Tibial nerve (tissue), 4 donors: Measurements from ENCODE around the gene ERMP1. TPM values are rescaled to one million over a fixed set of nuclear protein-coding genes. Genes with fewer than 3 reads are reported as not detected.

Experiments
- DNase-seq, 2 donors: peaks; one replicate each; pipeline ENCODE4 v3.0.0-alpha.2; 2019; ENCODE audit warnings: low spot score in 2 of 2
- H3K27ac ChIP-seq, 4 donors: fragments of 200-600 bp; sonication (generic) in 3 of 4; one replicate each; pipeline ENCODE4 v1.5.1; 2017 to 2019; ENCODE audit warnings: mild to moderate bottlenecking in 1 of 4
- H3K27me3 ChIP-seq, 2 donors: fragments of 200-600 bp; sonication (generic) in 1 of 2; one replicate each; pipeline versions ENCODE4 v1.5.1 to v1.6.0; 2017 to 2019
- H3K36me3 ChIP-seq, 3 donors: fragments of 200-600 bp; sonication (generic); one replicate each; pipeline ENCODE4 v1.5.1; 2018 to 2019
- H3K4me1 ChIP-seq, 4 donors: fragments of 200-600 bp; sonication (generic) in 3 of 4; one replicate each; pipeline ENCODE4 v1.5.1; 2017 to 2019
- H3K4me3 ChIP-seq, 4 donors: fragments of 200-600 bp; sonication (generic) in 3 of 4; one replicate each; pipeline ENCODE4 v1.5.1; 2017 to 2019; ENCODE audit warnings: mild to moderate bottlenecking in 1 of 4, moderate library complexity in 1 of 4
- H3K9me3 ChIP-seq, 4 donors: fragments of 200-600 bp; sonication (generic) in 3 of 4; one replicate each; pipeline ENCODE4 v1.5.1; 2017 to 2019
- CTCF ChIP-seq, 5 experiments: fragments of 200-600 bp in 3 of 5; fragments of 450-650 bp in 2 of 5; sonication (generic) in 3 of 5; IDR thresholded peaks; one replicate each; pipeline ENCODE4 v1.5.1; 2016 to 2019; ENCODE audit warnings: antibody characterized with exemption in 5 of 5, mild to moderate bottlenecking in 3 of 5, moderate library complexity in 2 of 5
- EP300 ChIP-seq, 2 donors: sonication (generic); formaldehyde crosslinking; IDR thresholded peaks; one replicate each; pipeline ENCODE4 v1.6.1; 2017; ENCODE audit warnings: antibody characterized with exemption in 2 of 2, mild to moderate bottlenecking in 1 of 2
- POLR2A ChIP-seq, 2 donors: fragments of 450-650 bp; IDR thresholded peaks; one replicate each; pipeline ENCODE4 v1.6.1; 2017; ENCODE audit warnings: antibody characterized with exemption in 2 of 2, mild to moderate bottlenecking in 2 of 2, moderate library complexity in 2 of 2
- WGBS, 2 donors: methylation state at CpG; one replicate each; pipeline ENCODE4 v1.1.5; 2018; 5-methylcytosine and 5-hydroxymethylcytosine counted together
- total RNA-seq, 4 donors: library from RNA; depleted of rRNA; stranded (reverse); fragments of >200 nt; gene quantifications; one replicate each; pipeline ENCODE4 v1.1.0, GENCODE V29; 2016

Gene ERMP1
- total RNA-seq, 4 donors from 2014 or later: 11.1 to 17.5 (median 13.6) TPM

- 92 to 96% methylated on average over 1 of the region's 1 CpG for WGBS, 2 donors
- TF ChIP-seq POLR2A (IDR thresholded peaks at IDR 0.05) (no peak), EP300 (IDR thresholded peaks at IDR 0.05) (no peak), CTCF (IDR thresholded peaks at IDR 0.05) (no peak)
- H3K4me1 ChIP-seq: no peaks in the 10 kb centered on the region
- no peaks in the 10 kb centered on the region for H3K27me3 ChIP-seq
- peaks cover 0 to 100% (median 4%) of the 10 kb centered on the region in 3 donors for H3K36me3 ChIP-seq
- H3K9me3 ChIP-seq: peaks cover 0 to 60% (median 17%) of the 10 kb centered on the region in 4 donors
- no peak overlapping the region for H3K4me3 ChIP-seq
- H3K27ac ChIP-seq: no peak overlapping the region
- DNase-seq: no peak
Observed at GRCh38 chr9:5778805-5779204, 54.1 kb downstream of the ERMP1 start.

GRCh38 chr9:5773324-5773999, 59.5 kb downstream of the ERMP1 start:
- Histone ChIP-seq H3K27ac (no peak overlapping the region), H3K9me3 (peaks cover 0 to 15% (median 5%) of the 10 kb centered on the region in 4 donors), H3K4me1 (no peaks in the 10 kb centered on the region), H3K27me3 (no peaks in the 10 kb centered on the region), H3K36me3 (peaks cover 0 to 100% (median 0%) of the 10 kb centered on the region in 3 donors), H3K4me3 (no peak overlapping the region)
- no peak for DNase-seq
- WGBS, 2 donors: 85 to 89% methylated on average over 3 of the region's 3 CpGs
- TF ChIP-seq EP300 (IDR thresholded peaks at IDR 0.05) (no peak), CTCF (IDR thresholded peaks at IDR 0.05) (no peak), POLR2A (IDR thresholded peaks at IDR 0.05) (no peak)

GRCh38 chr9:5767968-5768932, 64.7 kb downstream of the ERMP1 start:
- Histone ChIP-seq H3K4me1 (no peaks in the 10 kb centered on the region), H3K4me3 (no peak overlapping the region), H3K36me3 (peaks cover 0 to 100% (median 0%) of the 10 kb centered on the region in 3 donors), H3K27me3 (no peaks in the 10 kb centered on the region), H3K9me3 (no peaks in the 10 kb centered on the region), H3K27ac (no peak overlapping the region)
- 93% methylated on average over 5 of the region's 5 CpGs for WGBS, 2 donors
- no peak for DNase-seq
- TF ChIP-seq POLR2A (IDR thresholded peaks at IDR 0.05) (no peak), EP300 (IDR thresholded peaks at IDR 0.05) (no peak), CTCF (IDR thresholded peaks at IDR 0.05) (no peak)

- Histone ChIP-seq H3K4me3 (no peak overlapping the region), H3K36me3 (peaks cover 0 to 100% (median 0%) of the 10 kb centered on the region in 3 donors), H3K9me3 (no peaks in the 10 kb centered on the region), H3K4me1 (no peaks in the 10 kb centered on the region), H3K27ac (no peak overlapping the region), H3K27me3 (no peaks in the 10 kb centered on the region)
- no peak for TF ChIP-seq POLR2A (IDR thresholded peaks at IDR 0.05)
- TF ChIP-seq CTCF (IDR thresholded peaks at IDR 0.05): no peak
- no peak for TF ChIP-seq EP300 (IDR thresholded peaks at IDR 0.05)
- DNase-seq: no peak
- WGBS, 2 donors: 86% methylated on average over 1 of the region's 1 CpG
Observed at GRCh38 chr9:5764130-5764868, 68.6 kb downstream of the ERMP1 start.
